ENCODE results near the gene MTRF1L. TPM values are rescaled to one million over a fixed set of nuclear protein-coding genes. Genes with fewer than 3 reads are reported as not detected.

MTRF1L gene
- total RNA-seq, 1 donor from 2014 or later = 21.3 TPM

- no peak overlapping the region for H3K4me3 Mint-ChIP-seq
- peaks cover 2% of the 10 kb centered on the region for H3K9me3 Mint-ChIP-seq
- H3K36me3 Mint-ChIP-seq (ENCODE audit: low read depth) = no peaks in the 10 kb centered on the region
- TF ChIP-seq, protein P1, sequence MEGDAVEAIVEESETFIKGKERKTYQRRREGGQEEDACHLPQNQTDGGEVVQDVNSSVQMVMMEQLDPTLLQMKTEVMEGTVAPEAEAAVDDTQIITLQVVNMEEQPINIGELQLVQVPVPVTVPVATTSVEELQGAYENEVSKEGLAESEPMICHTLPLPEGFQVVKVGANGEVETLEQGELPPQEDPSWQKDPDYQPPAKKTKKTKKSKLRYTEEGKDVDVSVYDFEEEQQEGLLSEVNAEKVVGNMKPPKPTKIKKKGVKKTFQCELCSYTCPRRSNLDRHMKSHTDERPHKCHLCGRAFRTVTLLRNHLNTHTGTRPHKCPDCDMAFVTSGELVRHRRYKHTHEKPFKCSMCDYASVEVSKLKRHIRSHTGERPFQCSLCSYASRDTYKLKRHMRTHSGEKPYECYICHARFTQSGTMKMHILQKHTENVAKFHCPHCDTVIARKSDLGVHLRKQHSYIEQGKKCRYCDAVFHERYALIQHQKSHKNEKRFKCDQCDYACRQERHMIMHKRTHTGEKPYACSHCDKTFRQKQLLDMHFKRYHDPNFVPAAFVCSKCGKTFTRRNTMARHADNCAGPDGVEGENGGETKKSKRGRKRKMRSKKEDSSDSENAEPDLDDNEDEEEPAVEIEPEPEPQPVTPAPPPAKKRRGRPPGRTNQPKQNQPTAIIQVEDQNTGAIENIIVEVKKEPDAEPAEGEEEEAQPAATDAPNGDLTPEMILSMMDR (IDR thresholded peaks at IDR 0.05) = no peak
- no peaks in the 10 kb centered on the region for H3K4me1 Mint-ChIP-seq
- ATAC-seq (ENCODE audit: low read depth) = no peak
- intact Hi-C loops (cut with micrococcal nuclease) = no loop called here
- no peak overlapping the region for H3K27ac Mint-ChIP-seq
- DNase-seq = no peak
- H3K27me3 Mint-ChIP-seq = peaks cover 3% of the 10 kb centered on the region
- ChIA-PET POLR2A (no interaction called here), CTCF (no interaction called here)
These were observed 41.8 kb upstream of the MTRF1L start for GRCh38 chr6:153044295-153044694.

DNA sequence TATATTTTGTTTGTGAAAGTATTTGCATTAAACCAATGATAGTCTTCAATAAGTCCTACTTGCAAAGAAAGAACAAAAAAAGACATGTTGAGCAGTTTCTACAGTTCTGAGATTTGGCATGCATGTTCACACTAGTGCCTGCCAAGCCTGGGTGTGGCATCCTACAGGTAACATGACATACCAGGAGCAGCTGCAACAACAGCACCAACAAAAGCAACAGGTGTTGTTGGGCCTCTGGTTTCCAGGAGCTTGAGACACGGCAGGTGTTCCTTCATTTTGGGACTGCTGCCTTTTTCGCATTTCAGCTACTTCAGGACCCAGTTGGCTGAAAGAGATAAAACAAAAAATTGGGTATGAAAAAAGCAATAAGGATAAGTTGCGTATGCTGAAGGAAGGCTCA is 41.2 kb upstream of the MTRF1L start:
- POLR2A ChIA-PET = no interaction called here
- H3K27ac Mint-ChIP-seq = no peak overlapping the region
- CTCF ChIA-PET = no interaction called here
- no peaks in the 10 kb centered on the region for H3K36me3 Mint-ChIP-seq (ENCODE audit: low read depth)
- ATAC-seq (ENCODE audit: low read depth) = no peak
- no peak for DNase-seq
- TF ChIP-seq, protein P1 (IDR thresholded peaks at IDR 0.05) = no peak
- peaks cover 2% of the 10 kb centered on the region for H3K9me3 Mint-ChIP-seq
- no peak overlapping the region for H3K4me3 Mint-ChIP-seq
- peaks cover 5% of the 10 kb centered on the region for H3K27me3 Mint-ChIP-seq
- H3K4me1 Mint-ChIP-seq = no peaks in the 10 kb centered on the region
- intact Hi-C loops (cut with micrococcal nuclease) = no loop called here

- POLR2A ChIA-PET = no interaction called here
- CTCF ChIA-PET = no interaction called here
- ATAC-seq (ENCODE audit: low read depth) = no peak
- Mint-ChIP-seq H3K36me3 (ENCODE audit: low read depth) (no peaks in the 10 kb centered on the region), H3K27me3 (peaks cover 16% of the 10 kb centered on the region), H3K9me3 (no peaks in the 10 kb centered on the region), H3K27ac (no peak overlapping the region), H3K4me3 (no peak overlapping the region), H3K4me1 (no peaks in the 10 kb centered on the region)
- intact Hi-C loops (cut with micrococcal nuclease) = no loop called here
- TF ChIP-seq, protein P1 (IDR thresholded peaks at IDR 0.05) = no peak
- no peak for DNase-seq
These were observed 36.0 kb upstream of the MTRF1L start for GRCh38 chr6:153038378-153039057.

GRCh38 chr6:153034139-153034538 is 31.6 kb upstream of the MTRF1L start:
- H3K4me3 Mint-ChIP-seq = no peak overlapping the region
- no peak overlapping the region for H3K27ac Mint-ChIP-seq
- intact Hi-C loops (cut with micrococcal nuclease) = no loop called here
- no peaks in the 10 kb centered on the region for H3K9me3 Mint-ChIP-seq
- ChIA-PET POLR2A (no interaction called here), CTCF (no interaction called here)
- TF ChIP-seq, protein P1 (IDR thresholded peaks at IDR 0.05) = no peak
- no peaks in the 10 kb centered on the region for H3K36me3 Mint-ChIP-seq (ENCODE audit: low read depth)
- H3K27me3 Mint-ChIP-seq = peaks cover 14% of the 10 kb centered on the region
- no peak for ATAC-seq (ENCODE audit: low read depth)
- H3K4me1 Mint-ChIP-seq = no peaks in the 10 kb centered on the region
- DNase-seq = no peak

GRCh38 chr6:153032255-153032882 is 29.9 kb upstream of the MTRF1L start:
- peaks cover 6% of the 10 kb centered on the region for H3K27me3 Mint-ChIP-seq
- ATAC-seq (ENCODE audit: low read depth) (no peak), DNase-seq (no peak)
- TF ChIP-seq, protein P1 (IDR thresholded peaks at IDR 0.05) = no peak
- POLR2A ChIA-PET = interaction anchor here (0.7 kb wide), 1 partner anchor 34 kb away, joined by 3 read pairs; no protein-coding TSS in a partner anchor
- H3K27ac Mint-ChIP-seq = no peak overlapping the region
- no peak overlapping the region for H3K4me3 Mint-ChIP-seq
- no peaks in the 10 kb centered on the region for H3K4me1 Mint-ChIP-seq
- intact Hi-C loops (cut with micrococcal nuclease) = no loop called here
- no peaks in the 10 kb centered on the region for H3K36me3 Mint-ChIP-seq (ENCODE audit: low read depth)
- H3K9me3 Mint-ChIP-seq = no peaks in the 10 kb centered on the region
- CTCF ChIA-PET = interaction anchor here (0.7 kb wide), 1 partner anchor 237 kb away, joined by 3 read pairs; no protein-coding TSS in a partner anchor

Measured in activated B cell treated with CpG ODN at 0.5 μM for 24 hours (primary cell).